Measurements from ENCODE around the gene GLMP.
"Not testable (repeated sequence)": the region's sequence is repeated elsewhere in the genome, so short reads cannot be mapped to it uniquely, and the experiment has no call there.

GLMP gene

DNA sequence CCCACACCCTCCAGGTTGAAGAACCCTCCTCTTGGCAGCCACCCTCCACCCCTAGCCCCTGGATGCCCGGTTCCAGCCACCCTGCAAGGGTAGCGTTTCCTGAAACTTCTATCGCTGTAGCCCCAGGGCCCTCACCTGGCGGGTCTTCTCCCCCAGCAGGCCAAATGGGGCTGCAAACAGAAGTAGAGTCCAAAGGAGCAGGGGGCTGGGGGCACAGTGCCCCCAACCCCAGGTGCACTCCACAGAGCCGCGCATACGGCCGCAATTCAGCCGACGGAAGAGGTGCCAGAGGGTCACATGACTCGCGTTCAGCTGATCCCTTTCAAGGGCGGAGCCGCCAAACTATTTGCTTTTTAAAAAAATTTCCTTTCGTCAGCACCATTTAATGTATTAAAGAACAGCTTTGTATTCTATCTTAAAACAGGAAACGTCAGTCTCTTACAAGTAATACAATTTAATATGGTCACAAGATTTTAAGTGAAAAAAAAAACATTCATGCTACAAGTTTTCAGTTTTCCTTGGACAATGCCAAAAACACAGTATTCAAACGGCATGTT is at the start of gene GLMP:
GLMP (minus strand) TSS at position 289 of the 557 bp plus-strand sequence; CDS start at position 255, 34 bp downstream.
- Mint-ChIP-seq H3K4me1 (peaks cover 19% of the 10 kb centered on the region), H3K36me3 (no peaks in the 10 kb centered on the region), H3K27ac (peak within 1 kb of the TSS; percentile 91), H3K4me3 (peak within 1 kb of the TSS; percentile 87), H3K9me3 (no peaks in the 10 kb centered on the region)
- ATAC-seq (peak; percentile 85), DNase-seq (ENCODE audit: low spot score in 2 of 2) (peak; percentile 29 to 68)

- Mint-ChIP-seq H3K4me1 (no peaks in the 10 kb centered on the region), H3K9me3 (no peaks in the 10 kb centered on the region), H3K4me3 (no peak overlapping the region), H3K36me3 (no peaks in the 10 kb centered on the region), H3K27ac (no peak overlapping the region)
- ATAC-seq: no peak
- DNase-seq (ENCODE audit: low spot score in 2 of 2): no peak
Observed at GRCh38 chr1:156344409-156344808, 48.9 kb upstream of the GLMP start.

GRCh38 chr1:156342166-156342955 is 46.9 kb upstream of the GLMP start:
- peaks cover 14% of the 10 kb centered on the region for H3K36me3 Mint-ChIP-seq
- no peak overlapping the region for H3K4me3 Mint-ChIP-seq

DNA sequence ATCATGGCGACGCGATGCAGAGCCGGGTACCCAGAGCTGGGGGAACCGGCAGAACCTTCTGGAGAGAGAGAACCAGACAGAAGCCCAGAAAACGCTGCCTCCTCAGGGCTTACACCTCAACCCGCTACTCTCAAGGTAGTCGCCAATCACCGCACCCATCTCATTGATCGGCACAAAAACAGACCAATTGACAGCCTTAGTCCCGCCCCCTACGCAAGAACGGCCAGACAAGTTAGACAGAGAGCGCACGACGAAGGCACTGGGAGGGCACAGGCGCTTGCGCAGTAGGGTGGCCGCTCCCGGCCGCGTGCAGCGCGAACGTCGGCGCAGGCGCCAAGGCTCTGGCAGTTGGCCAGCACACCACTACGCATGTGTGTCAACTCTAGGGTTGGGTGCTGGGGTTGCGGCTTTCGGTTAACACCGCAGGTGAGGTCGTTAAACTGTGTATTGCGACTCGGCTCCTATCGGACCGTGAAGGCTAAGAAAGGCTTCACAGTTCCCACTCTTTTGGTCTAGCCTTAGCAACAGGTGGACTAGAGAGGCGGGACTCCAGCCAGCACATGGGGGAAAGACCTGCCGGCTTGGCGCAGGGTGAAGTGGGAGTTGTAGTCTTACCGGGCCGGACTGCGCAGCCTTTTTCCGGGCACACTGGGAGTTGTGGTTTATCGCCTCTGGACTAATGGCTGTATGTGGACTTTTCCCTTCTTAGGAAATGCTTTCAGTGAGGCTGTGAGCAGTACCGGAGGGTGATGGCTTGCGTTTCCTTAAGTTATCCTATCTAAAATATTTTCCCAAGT is 42.9 kb upstream of the GLMP start, which contains the start of the genes CCT3 and TSACC:
CCT3 (minus strand) TSS at position 113 of the 797 bp plus-strand sequence; CDS start at position 5, 108 bp downstream.
TSACC (plus strand) TSS at position 347 of the 797 bp plus-strand sequence. CDS start 1,232 bp downstream, outside the sequence.
- peak within 1 kb of the TSS; percentile 93 for H3K4me3 Mint-ChIP-seq

More at GRCh38 chr1:156342166-156342955, 46.9 kb upstream of the GLMP start:
- no peak overlapping the region for H3K27ac Mint-ChIP-seq
- H3K4me1 Mint-ChIP-seq: peaks cover 8% of the 10 kb centered on the region
- DNase-seq (ENCODE audit: low spot score in 2 of 2) (no peak), ATAC-seq (no peak)
- no peaks in the 10 kb centered on the region for H3K9me3 Mint-ChIP-seq

GRCh38 chr1:156337888-156338179 is 42.4 kb upstream of the GLMP start:
- DNase-seq (ENCODE audit: low spot score in 2 of 2): no peak
- Mint-ChIP-seq H3K27ac (peak overlapping the region; percentile 91), H3K9me3 (no peaks in the 10 kb centered on the region), H3K36me3 (peaks cover 59% of the 10 kb centered on the region), H3K4me1 (peaks cover 38% of the 10 kb centered on the region), H3K4me3 (peak overlapping the region; percentile 93)
- no peak for ATAC-seq

More for the DNA sequence above, 42.9 kb upstream of the GLMP start, which contains the start of the genes CCT3 and TSACC:
- H3K4me1 Mint-ChIP-seq: peaks cover 38% of the 10 kb centered on the region
- H3K27ac Mint-ChIP-seq: peak within 1 kb of the TSS; percentile 91
- ATAC-seq (peak; percentile 97), DNase-seq (ENCODE audit: low spot score in 2 of 2) (peak; percentile 99 to 100)
- peaks cover 53% of the 10 kb centered on the region for H3K36me3 Mint-ChIP-seq
- H3K9me3 Mint-ChIP-seq: no peaks in the 10 kb centered on the region

DNA sequence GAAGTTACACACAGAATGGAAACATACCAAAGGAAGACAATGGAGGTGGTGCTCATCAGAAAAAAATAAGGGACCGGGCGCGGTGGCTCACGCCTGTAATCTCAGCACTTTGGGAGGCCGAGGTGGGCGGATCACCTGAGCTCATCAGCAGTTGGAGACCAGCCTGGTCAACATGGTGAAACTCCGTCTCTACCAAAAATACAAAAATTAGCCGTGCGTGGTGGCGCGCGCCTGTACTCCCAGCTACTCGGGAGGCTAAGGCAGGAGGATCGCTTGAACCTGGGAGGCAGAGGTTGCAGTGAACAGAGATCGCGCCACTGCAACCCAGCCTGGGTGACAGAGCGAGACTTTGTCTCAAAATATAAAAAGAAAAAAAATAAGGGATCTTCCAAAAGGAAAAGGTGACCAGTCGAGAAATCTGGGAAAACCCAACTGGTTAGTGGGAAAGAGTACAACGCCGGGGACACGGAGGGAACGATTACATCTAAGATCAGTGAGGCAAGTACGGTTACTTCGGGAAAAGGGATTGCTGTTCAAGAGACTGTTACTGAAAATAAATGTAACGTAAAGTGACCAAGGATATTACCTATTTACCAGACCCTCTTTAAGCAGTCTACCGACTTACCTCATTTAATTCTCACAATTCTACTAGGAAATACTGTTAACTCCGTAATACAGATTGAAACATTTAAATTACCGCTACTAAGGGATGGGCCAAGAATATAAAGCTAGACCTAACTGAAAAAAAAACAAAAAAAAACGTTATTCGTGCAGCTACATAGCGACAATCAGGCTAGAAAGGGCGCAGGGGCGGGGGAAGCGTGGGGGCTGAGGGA is 41.8 kb upstream of the GLMP start:
- Mint-ChIP-seq H3K4me3 (peak overlapping the region; percentile 93), H3K27ac (peak overlapping the region; percentile 91), H3K4me1 (peaks cover 38% of the 10 kb centered on the region), H3K9me3 (no peaks in the 10 kb centered on the region), H3K36me3 (peaks cover 64% of the 10 kb centered on the region)
- ATAC-seq (no peak), DNase-seq (ENCODE audit: low spot score in 2 of 2) (peak in 1 of 2 donors; percentile 57)

DNA sequence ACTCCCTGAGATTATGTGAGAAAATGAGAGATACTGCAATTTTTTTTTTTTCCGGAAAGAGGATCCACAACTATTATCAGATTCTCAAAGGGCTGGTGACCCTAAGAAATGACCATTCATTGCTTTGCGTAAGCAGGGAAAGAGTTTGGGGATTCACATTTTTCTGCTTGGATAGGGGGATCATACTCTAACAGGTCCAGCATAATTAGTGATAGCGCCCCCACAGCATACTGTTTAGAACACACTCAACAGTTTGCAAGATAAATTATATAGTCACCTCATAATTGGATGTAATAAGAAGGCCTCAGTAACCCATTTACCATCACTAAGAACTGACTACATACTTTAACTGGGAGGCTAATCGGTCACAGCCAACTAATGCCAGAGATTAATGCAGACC is 40.8 kb upstream of the GLMP start:
- Mint-ChIP-seq H3K4me1 (peaks cover 38% of the 10 kb centered on the region), H3K36me3 (peaks cover 75% of the 10 kb centered on the region), H3K9me3 (no peaks in the 10 kb centered on the region), H3K27ac (peak overlapping the region; percentile 91), H3K4me3 (peak overlapping the region; percentile 93)
- ATAC-seq (no peak), DNase-seq (ENCODE audit: low spot score in 2 of 2) (no peak)

- not testable (repeated sequence) for H3K27ac Mint-ChIP-seq; H3K4me1 Mint-ChIP-seq; H3K9me3 Mint-ChIP-seq; H3K4me3 Mint-ChIP-seq; DNase-seq (ENCODE audit: low spot score in 2 of 2); ATAC-seq
- peaks cover 92% of the 10 kb centered on the region for H3K36me3 Mint-ChIP-seq
Observed at GRCh38 chr1:156323179-156323578, 27.7 kb upstream of the GLMP start.

DNA sequence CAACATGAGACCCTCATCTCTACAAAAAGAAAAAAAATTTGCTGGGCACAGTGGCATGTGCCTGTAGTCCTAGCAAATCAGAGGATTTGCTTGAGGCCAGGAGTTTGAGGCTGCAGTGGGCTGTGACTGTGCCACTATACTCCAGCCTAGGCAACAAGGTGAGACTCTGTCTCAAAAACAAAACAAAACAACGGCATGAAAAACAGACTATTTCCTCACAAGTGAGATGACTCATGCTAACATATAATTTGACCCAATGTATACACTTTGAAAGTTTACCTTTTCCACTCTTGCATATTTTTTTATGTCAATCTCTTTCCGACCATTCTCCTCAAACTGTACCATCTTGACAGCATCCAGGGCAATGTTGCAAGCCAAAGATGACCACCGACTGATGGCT is 25.1 kb upstream of the GLMP start:
- DNase-seq (ENCODE audit: low spot score in 2 of 2) (no peak), ATAC-seq (no peak)
- no peaks in the 10 kb centered on the region for H3K4me1 Mint-ChIP-seq
- H3K4me3 Mint-ChIP-seq: no peak overlapping the region
- no peak overlapping the region for H3K27ac Mint-ChIP-seq
- peaks cover 100% of the 10 kb centered on the region for H3K36me3 Mint-ChIP-seq
- no peaks in the 10 kb centered on the region for H3K9me3 Mint-ChIP-seq

DNA sequence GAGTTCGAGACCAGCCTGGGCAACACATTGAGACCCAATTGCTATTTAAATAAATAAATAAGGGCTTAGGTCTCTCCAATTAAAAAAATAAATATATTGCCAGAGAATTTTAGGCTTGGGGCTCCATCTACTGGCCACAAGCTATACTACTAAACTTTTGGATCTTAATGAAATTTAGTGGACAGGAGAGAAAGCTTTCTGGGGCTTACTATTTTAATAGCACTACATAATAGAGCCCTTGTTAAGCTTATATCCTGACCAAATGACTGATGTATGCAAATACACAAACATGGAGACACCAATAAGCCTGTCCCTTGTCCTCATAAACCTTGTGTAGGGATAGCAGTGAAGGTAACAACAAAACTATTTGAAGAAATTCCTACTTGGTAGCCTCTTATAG is 24.2 kb upstream of the GLMP start:
- DNase-seq (ENCODE audit: low spot score in 2 of 2): no peak
- Mint-ChIP-seq H3K4me1 (no peaks in the 10 kb centered on the region), H3K36me3 (peaks cover 100% of the 10 kb centered on the region), H3K27ac (no peak overlapping the region), H3K9me3 (no peaks in the 10 kb centered on the region), H3K4me3 (no peak overlapping the region)
- no peak for ATAC-seq

DNA sequence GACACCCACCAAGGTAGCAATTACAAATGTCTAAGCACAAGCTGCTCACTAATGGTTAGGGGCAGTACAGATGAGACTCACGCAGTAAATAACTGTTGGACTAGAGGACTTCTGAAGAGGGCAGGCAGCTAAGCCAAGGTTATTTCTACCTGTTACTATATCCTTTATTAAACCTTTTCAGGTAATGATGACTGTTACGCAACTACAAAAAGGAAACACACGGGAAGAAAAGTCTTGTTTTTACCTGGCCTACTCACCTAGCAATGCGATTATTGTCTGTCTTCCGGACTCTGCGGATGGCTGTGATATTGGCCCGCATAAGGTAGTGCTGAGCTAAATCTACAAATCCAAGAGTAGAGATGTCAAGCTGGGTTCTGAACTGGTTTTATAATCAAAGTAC is 21.4 kb upstream of the GLMP start:
- DNase-seq (ENCODE audit: low spot score in 2 of 2) (no peak), ATAC-seq (no peak)
- H3K27ac Mint-ChIP-seq: no peak overlapping the region
- H3K4me1 Mint-ChIP-seq: no peaks in the 10 kb centered on the region
- no peak overlapping the region for H3K4me3 Mint-ChIP-seq
- peaks cover 100% of the 10 kb centered on the region for H3K36me3 Mint-ChIP-seq
- no peaks in the 10 kb centered on the region for H3K9me3 Mint-ChIP-seq

GRCh38 chr1:156310962-156311361 is 15.5 kb upstream of the GLMP start:
- no peak for ATAC-seq
- Mint-ChIP-seq H3K36me3 (peaks cover 100% of the 10 kb centered on the region), H3K4me3 (no peak overlapping the region), H3K27ac (peak overlapping the region; percentile 4), H3K4me1 (no peaks in the 10 kb centered on the region), H3K9me3 (no peaks in the 10 kb centered on the region)
- DNase-seq (ENCODE audit: low spot score in 2 of 2): no peak

DNA sequence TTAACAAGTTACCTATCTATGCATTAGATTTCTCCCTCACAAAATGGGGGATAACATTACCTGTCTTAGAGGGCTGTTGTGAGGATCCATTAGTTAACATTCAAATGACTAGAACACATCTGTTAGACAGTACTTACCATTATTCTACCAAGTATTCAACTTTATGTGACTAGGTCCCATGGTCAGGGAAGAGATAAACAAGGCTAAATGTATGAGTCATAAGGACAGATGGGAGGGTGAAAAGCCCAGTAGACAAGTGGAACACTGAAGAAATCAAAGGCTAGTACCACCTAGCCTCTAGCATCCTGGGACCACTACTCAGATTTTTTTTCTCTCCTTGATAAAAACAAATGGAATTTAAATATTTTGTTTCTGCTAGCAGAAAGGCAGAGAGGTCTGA is 12.6 kb upstream of the GLMP start:
- DNase-seq (ENCODE audit: low spot score in 2 of 2): no peak
- Mint-ChIP-seq H3K9me3 (no peaks in the 10 kb centered on the region), H3K4me3 (no peak overlapping the region), H3K27ac (peak overlapping the region; percentile 74), H3K4me1 (no peaks in the 10 kb centered on the region), H3K36me3 (peaks cover 100% of the 10 kb centered on the region)
- no peak for ATAC-seq

DNA sequence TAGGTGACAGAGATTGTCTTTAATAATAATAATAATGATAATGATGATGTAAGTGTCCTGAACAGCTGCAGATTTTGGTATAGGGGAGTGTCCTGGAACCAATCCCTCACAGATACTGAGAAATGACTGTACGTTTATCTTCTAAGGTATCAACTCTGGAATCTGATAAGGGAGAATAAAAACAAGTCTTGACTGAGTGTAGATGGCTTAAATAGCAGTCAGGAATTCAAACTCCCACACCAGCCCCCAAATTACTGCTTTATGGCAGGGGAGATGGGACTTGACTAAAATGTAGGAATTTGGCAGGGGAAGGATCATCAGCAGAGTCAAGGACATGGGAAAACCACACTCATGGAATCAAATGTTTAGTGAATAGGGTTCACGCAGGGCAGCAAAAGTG is 9.7 kb upstream of the GLMP start:
- no peak overlapping the region for H3K27ac Mint-ChIP-seq
- H3K4me1 Mint-ChIP-seq: no peaks in the 10 kb centered on the region
- DNase-seq (ENCODE audit: low spot score in 2 of 2): no peak
- no peaks in the 10 kb centered on the region for H3K9me3 Mint-ChIP-seq
- H3K4me3 Mint-ChIP-seq: no peak overlapping the region
- peaks cover 79% of the 10 kb centered on the region for H3K36me3 Mint-ChIP-seq
- no peak for ATAC-seq

DNA sequence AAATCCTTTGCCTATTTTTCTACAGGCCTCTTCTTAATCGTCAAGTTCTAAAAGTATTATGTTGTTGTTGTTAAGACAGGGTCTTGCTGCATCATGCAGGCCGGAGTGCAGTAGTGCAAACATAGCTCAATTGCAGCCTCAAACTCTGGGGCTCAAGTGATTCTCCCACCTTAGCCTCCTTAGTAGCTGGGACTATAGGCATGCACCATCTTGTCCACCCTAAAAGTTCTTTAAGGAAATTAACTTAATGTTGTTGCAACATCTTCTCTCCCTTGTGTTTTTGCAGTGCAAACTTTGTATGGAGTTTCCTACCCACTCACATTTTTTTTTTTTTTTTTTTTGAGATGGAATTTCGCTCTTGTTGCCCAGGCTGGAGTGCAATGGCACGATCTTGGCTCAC is 7.8 kb upstream of the GLMP start:
- no peak overlapping the region for H3K27ac Mint-ChIP-seq
- DNase-seq (ENCODE audit: low spot score in 2 of 2) (no peak), ATAC-seq (no peak)
- no peak overlapping the region for H3K4me3 Mint-ChIP-seq
- H3K9me3 Mint-ChIP-seq: no peaks in the 10 kb centered on the region
- no peaks in the 10 kb centered on the region for H3K4me1 Mint-ChIP-seq
- peaks cover 59% of the 10 kb centered on the region for H3K36me3 Mint-ChIP-seq

Measured in stimulated activated effector memory CD8-positive, alpha-beta T cell treated with anti-CD3 and anti-CD28 coated beads, Interleukin-12 subunit alpha, Interleukin-12 subunit beta, amount 100 ng/mL, for 72 hours (primary cell).